HG02623 (cell line): Measurements from ENCODE around the gene NAA40.

Experiments
- ATAC-seq: cut with Tn5 transposase; IDR thresholded peaks from one replicate; pipeline ENCODE4 v1.9.1; 2021; ENCODE audit warnings: moderate library complexity; ENCODE audit not compliant: unreplicated experiment

The NAA40 gene

DNA sequence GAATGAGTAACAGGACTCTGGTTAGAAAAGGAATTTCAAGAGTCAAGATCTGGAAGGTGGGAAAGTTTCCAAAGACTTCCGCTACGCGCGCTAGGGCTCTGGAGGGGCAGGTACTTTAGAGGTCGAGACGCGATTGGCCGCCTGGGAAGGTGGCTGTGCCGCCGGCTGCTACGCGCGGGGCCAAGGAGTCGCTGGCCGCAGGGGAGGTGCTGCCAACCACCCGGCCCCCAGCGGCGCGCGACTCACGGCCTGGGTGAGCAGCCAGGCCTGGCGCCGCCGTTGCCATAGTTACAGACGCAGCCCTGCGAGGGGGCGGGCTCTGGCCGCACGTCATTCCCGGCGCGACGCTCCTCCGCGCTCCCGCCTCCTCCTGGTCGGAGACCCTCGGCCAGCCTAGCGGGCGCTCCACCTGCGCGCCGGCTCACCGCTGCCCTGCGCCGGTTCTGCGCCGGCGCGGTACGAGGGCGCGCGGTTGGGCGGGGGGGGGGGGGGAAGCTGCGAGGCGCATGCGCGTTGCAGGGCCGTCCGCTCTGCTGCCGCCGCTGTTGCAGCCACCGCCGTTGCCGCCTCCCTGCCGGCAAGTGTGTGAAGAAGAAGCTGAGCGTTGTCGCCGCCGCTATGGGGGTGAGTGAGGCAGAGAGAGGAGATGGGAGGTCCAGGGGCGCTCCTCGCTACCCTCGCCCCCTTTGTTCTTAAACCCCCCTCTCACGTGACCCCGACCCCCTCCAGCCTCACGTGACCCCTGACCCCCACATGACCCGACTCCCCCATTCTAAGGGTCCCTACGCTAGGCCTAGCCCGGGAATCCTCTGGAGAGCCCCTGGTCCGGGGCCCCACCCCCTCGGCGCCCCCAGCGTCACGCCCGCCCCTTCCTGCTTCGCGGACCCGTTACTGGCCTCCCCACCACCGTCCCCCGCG lies at the start of gene NAA40:
Gene NAA40 (plus strand): TSS at position 524 of the 918 bp plus-strand sequence. CDS start 95 bp downstream, at position 619.
- ATAC-seq: peak; percentile 83

DNA sequence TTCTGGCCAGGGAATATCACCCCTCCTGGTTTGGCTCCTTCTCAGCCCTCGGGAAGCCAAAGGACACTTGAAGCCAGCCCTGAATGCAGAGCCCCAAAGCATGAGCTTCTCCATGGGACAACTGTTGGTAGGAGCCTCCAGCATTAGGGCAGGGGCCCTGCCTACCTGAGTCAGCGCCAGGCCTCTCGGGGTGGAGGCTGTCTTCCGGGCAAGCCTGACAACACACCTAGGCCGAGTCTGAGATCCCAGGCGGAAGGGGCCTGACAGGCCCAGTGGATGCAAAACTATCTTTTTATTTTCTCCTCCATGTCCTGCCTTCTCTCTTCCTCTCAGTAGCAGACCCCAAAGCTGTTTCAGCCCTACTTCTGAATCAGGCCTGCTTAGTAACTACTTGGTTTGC lies 49.5 kb upstream of the NAA40 start:
- ATAC-seq: no peak

DNA sequence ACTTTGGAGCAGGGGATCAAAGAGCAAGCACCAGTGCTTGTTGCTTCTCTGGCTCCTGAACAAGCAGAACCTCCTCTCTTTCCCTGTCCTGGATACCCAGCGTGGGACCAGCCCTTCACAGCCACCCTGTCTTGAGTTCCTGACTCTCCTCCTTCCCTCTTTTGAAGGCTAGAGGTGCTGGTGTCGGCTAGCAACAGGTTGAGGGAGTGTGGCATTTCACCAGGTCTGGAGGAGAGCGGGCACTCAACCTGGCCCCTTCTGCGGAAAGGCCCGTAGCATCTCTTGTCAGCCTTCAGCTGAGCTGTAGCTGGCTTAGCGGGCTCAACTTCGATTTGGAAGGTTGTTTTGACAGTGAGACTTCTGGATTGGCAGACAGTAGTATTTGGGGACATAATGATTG lies 48.4 kb upstream of the NAA40 start:
- no peak for ATAC-seq

DNA sequence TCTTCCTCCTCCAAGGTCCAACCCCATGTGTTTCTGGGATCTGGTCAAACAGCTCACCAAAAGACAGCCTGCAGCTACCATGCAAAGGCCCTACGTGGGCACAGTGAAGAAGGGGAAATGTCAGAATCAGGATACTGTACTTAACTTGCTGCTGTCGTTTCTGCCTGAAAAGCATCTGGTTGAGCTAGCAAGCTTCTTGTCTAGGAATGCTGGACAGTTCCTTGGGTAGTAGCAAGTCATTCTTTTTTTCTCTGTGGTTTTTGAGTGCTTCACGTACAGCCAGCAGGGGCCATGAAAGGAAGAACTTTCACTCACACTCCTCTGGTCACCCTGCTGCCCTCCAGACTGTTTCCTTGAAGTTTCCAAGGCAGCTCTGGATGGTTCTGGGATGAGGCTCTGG lies 46.6 kb upstream of the NAA40 start:
- no peak for ATAC-seq

DNA sequence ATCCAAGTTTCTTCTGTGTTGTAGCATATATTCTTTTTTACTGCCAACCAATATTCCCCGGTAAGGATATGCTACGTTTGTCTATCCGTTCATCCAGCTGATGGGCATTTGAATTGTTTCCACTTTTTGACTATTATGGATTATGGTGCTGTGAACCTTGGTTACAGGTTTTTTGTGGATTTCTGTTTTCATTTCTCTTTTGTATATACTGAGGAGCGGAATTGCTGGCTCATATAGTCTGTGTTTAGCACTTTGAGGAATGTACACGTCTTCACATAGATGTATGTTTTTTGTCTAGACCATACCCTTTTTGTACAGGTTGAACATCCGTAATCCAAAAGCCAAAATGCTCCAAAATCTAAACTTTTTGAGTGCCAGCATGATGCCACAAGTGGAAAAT lies 45.4 kb upstream of the NAA40 start:
- ATAC-seq: no peak

DNA sequence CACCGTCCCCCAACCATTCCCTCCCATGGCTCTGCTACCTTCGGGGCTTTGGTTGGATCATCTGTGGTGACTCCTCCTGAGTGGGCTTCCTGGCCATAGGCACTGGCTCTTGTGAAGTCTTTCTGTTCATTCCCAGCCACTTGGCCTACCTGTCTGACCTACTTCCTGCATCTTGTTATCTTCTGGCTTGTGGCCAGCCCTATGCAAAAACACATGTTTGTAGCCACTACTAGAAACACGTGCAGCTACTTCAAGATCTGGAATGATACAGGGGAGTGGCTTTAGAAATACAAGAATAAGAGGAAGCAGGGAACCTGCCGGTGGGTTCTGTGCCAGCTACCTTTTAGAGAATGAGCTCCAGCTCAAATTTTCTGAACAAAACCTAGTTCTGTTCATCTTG lies 42.7 kb upstream of the NAA40 start:
- no peak for ATAC-seq

DNA sequence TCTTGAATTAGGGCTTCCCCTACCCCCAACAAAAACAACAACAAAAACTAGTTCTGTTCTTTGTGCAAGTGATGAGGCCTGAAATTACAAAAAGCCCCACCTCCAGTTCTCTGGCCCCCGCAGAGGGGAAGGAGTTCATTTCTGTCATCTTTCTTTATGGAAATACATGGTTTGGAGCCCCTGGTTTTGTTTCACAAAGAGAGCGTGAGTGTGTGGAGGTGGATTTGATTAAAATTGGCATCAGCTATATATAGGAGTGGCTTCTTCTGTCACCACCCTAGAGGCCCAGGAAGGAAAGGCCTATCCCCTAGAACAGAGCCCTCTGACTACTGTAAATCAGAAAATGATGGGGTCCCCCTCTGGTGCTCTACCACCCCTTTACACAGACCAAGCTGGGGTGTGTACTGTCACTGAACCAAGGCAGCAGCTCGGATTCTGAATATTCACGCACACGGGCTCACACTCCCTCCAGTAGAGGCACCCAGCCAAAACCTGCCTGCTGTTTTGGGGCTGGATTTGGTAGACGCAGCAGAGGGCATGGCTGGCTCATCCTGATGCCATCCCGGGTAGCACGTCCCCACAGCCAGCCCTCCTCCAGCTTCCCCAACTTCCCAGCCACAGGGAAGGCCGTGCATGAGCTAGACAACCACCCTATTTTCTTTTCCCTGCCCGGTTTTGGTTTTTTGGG lies 41.2 kb upstream of the NAA40 start:
- no peak for ATAC-seq

DNA sequence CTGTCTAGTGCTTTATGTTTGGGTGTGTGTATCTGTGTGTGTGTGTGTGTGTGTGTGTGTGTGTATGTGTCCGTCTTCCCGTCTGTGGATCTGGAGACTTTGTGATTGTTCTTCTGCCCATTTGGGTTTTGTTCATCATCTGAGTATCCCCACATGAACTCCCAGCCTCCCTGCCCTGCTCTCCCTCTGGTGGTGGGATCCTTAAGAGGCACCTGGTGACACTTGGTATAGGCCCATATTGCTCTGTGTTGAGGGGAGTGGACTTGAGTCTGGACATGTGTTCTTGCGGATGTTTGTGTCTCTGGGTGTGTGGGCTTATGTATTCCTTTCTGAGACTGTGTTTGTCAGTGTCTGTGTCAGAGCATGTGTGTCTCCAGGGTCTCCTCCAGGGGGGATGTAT lies 37.1 kb upstream of the NAA40 start:
- ATAC-seq: no peak

DNA sequence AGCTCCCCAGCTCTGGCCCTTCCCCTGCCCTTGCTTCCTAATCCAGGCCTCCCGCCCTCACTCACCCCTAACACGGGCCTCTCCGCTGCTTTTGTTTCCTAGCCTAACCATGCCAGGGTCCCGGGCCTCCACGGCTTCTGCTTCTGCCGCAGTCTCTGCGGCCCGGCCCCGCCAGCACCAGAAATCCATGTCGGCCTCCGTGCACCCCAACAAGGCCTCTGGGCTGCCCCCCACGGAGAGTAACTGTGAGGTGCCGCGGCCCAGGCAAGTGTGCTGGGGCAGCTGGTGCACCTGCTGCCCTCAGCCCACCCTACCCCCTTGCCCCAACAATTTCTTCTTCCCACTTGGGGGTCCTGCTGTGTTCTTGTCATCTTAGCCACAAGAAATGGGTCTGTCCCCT lies 34.9 kb upstream of the NAA40 start:
- no peak for ATAC-seq

DNA sequence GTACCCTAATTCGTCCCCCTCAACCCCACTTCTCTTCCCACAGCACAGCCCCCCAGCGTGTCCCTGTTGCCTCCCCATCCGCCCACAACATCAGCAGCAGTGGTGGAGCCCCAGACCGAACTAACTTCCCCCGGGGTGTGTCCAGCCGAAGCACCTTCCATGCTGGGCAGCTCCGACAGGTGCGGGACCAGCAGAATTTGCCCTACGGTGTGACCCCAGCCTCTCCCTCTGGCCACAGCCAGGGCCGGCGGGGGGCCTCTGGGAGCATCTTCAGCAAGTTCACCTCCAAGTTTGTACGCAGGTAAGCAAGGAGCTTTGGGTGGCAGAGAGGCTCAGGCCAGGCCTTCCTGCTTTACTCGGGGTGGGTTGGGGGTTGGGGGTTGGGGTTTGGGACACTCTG lies 34.1 kb upstream of the NAA40 start:
- ATAC-seq: no peak

DNA sequence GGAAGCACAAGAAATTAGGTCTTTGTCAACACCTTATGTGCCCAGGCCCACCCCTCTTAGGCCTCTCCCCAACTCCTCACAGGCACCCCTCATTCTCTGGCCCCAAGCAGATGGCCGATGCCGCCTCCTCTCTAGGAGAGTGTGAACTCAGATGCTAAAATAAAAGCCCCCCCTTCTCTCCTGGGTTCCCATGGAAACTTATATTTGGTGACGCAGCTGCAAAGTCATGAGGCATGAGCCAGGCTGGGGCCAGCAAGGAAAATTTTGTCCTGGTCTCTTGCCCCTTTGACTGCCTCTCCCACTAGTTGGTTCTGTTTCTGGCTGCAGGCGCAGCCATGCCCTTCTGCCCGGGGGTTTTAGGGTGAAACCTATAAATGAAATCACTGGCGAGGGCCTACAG lies 33.6 kb upstream of the NAA40 start:
- ATAC-seq: no peak

DNA sequence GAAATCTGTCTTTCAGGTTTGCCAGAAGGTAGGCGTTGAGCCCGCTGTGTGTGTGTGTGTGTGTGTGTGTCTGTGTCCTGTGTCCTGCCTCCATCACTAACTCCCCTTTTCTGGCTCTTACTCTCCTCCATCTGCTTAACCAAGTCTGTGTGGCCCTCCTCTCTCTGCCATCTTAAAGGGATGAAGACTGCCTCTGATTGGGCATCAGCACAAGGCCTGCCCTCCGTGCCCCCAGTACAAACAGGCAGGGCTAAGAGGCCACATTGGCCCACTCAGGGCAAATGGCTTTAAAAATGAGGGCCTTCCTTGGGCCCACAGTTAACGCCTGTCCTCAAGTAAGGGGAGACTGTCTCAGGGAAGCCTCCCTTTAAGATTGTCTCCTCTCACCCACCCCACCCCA lies 32.7 kb upstream of the NAA40 start:
- ATAC-seq: no peak

DNA sequence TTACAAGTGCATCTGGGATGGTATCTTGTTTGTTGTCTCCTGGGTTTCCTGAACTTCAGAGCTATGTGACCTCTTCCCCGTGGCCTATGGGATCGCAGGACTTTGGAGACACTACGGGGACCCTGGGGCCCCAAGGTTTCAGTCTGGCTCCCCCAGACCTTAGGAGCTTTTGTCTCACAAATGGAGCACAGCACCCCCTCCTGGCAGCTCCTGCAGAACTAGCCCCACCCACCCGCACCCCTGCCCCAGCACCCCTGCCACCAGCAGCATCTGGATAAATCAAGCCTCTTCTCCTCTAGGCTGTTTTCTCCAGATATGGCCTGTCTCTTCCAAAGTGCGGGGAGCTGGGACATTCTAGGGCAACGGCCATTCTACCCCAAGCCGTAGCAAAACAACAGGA lies 32.2 kb upstream of the NAA40 start:
- ATAC-seq: no peak

DNA sequence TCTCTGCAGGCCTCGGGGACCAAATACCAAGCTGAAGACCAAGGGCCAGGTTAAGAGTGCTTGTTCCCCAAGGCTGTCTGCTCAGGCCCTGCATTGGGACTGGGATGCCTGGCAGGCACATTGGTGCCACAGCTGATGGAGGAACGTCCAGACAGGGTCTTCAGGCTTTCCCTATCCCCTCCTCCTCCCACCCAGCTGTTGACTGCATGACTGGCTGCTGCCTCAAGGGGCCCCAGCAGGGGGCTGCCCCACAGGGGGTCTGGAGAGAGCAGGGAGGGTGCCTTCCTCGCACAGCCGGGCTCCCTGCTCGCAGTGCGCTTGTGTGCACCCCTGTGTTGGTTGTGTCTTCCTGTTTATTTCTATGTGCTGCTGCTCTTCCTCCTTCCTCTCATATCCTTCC lies 31.7 kb upstream of the NAA40 start:
- ATAC-seq: no peak

DNA sequence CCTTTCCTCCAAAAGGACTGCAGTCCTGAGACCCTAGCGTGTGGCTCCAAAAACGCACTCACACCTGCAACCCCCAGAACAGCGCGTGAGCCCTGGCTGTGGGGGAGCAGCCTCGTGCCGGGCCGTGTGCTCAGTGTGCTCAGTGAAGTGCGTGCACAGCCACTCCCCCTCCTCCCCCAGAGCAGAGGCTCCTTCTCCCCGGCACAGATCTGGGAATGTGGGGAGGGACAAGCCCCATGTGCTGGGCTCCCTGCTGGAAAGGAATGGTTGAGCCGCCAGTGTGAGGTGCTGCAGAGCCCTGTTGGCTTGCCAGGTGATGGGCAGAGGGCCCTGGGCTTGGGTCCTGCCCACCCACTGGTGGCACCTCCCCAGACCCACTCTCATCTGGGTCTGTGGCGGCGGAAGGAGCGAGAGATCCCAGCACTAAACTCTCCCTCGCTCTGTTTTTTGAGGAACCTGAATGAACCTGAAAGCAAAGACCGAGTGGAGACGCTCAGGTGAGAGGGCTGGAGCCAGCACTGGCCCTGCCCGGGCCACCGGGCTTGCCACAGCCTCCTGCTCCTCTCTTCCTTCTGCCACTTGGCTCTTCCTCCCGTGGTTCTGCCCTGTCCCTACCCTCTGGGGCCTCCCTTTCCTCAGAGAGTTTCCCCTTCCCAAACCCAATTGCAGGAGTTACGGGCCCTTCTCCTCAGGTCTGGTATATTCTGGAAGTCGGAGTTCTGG lies 30.8 kb upstream of the NAA40 start:
- ATAC-seq: no peak

DNA sequence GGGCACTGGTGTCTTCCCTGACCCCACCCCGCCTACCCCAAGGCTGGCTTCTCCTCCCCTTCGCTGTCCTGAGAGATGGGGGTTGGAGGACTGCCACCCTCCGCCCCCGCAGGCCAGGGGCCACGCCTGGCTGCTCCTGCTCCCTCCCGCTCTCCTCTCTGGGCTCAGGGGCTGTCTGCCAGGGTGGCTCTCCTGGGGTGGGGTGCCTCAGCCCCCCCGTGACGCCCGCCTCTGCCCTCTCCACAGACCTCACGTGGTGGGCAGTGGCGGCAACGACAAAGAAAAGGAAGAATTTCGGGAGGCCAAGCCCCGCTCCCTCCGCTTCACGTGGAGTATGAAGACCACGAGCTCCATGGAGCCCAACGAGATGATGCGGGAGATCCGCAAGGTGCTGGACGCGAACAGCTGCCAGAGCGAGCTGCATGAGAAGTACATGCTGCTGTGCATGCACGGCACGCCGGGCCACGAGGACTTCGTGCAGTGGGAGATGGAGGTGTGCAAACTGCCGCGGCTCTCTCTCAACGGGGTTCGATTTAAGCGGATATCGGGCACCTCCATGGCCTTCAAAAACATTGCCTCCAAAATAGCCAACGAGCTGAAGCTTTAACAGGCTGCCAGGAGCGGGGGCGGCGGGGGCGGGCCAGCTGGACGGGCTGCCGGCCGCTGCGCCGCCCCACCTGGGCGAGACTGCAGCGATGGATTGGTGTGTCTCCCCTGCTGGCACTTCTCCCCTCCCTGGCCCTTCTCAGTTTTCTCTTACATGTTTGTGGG lies 30.0 kb upstream of the NAA40 start:
- ATAC-seq: no peak

DNA sequence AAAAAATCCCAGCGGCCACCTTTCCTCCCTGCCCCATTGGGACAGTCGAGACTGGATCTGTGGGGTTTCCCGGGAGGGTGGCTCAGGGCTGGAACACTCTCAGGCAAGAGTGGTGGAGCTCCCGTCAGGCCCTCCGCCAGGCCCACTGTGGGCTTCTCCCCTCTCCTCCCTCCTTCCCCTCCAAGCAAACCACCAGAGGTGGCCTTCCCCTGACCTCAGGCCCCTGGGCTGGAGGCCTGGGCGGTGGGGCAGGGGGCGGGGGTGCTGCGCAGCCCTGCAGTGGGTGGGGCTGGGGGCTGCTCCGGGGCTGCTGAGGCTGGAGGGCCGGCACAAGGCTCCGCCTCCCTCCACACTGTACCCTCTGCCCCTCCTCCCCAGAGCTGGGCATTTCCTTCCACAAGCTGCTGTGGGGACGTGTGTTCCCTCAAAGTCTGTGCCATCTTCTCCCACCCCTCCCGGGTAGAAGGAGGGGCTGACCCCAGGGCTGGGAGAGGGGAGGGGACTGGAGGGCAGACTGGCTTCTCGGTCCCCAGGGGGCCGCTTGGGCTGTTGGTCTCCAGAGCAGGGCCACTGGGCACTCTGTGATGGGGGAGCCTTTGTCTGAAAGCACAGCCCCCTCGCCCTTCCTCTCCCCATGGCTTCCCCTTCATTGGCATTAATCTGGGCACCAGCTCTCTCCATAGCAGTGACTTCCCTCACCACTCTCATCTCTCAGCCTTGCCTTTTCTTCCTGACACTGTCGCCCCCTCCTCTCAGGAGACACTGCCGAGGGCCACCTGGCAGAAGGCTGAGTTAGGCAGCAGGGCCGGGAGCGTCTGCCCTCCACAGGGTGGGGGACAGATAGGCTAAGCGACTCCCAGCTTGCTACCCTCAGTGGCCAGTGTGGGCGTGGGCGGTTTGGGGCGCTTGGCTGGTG lies 29.0 kb upstream of the NAA40 start:
- ATAC-seq: no peak

DNA sequence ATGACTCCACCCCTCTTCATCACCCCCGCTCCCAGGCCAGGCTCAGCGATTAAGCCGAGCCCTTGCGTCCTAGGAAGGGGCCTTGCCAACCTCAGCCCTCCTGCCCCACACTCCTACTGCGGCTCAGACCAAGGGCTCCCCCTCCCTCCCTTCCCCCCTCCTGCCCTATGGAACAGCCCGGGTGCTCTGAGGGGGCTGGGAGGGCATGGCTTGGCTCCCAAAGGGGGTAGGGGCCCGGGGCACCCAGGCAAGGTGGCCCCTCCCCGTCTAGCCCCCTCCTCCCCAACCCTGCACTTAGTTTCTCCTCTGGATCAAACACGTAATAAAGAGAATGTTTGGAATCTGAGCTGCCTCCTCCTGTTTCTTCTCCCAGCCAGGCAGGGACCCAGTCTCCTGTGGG lies 28.1 kb upstream of the NAA40 start:
- no peak for ATAC-seq

DNA sequence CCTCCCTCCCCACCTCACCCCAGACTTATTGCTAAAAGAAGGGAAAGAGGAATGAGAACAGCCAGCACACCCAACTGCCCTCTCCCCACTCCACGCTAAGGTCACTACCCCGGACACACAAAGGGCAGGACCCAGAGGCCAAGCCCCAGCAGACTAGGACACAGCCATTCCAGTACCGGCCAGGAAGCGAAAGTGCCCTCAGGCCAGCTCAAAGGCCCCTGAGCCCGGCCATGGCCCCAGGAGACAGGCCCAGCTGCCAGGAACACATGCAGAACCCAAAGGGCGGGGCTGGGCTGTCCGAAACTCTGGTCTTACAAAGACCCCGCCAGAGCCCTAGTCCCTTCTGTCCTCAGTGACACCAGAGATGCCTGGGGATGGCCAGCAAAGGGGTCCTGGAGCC lies 27.4 kb upstream of the NAA40 start:
- ATAC-seq: no peak

DNA sequence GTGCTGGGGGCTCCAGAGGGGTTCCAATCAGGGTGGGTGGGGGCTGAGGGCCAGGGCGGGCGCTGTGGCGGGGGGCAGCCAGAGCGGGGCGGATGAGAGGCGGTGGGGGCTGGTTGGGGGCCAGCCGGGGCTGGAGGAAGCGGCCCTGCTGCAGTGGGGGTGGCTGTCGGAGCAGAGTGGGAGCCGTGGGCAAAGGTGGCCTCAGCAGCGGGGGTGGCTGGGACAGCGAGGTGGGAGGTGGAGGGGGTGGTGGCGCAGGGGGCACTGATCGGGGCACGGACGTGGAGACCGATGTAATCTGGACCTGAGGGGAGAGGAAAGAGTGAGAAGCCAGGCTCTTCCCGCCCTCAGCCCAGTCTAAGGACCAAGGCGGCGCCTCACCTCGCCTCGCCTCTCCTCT lies 26.9 kb upstream of the NAA40 start:
- ATAC-seq: no peak
